ENCODE measurements around the gene FYN. TPM values are rescaled to one million over a fixed set of nuclear protein-coding genes. Genes with fewer than 3 reads are reported as not detected.

The FYN gene
- total RNA-seq, 4 donors from 2014 or later = 16.3 to 288 (median 52.2) TPM

- no peak overlapping the region for H3K27ac ChIP-seq
- 88 to 93% methylated on average over 7 of the region's 7 CpGs for WGBS, 2 donors (ENCODE audit: low coverage in 1 of 2)
- in situ Hi-C loops (cut with MboI; ENCODE audit: low pct_ligation_motif_present in 1 of 4, low pct_unique_long_range_greater_than_20kb in 1 of 4, low sequenced_read_pairs in 3 of 4) = no loop called here
Observed at GRCh38 chr6:111680015-111680712, 193.1 kb downstream of the FYN start.

GRCh38 chr6:111679126-111679858 is 194.0 kb downstream of the FYN start:
- no peak overlapping the region for H3K4me3 ChIP-seq
- in situ Hi-C loops (cut with MboI; ENCODE audit: low pct_ligation_motif_present in 1 of 4, low pct_unique_long_range_greater_than_20kb in 1 of 4, low sequenced_read_pairs in 3 of 4) (no loop called here), intact Hi-C loops (cut with DNase I; ENCODE audit: low total_unique reads) (no loop called here)
- H3K27me3 ChIP-seq = no peaks in the 10 kb centered on the region
- peaks cover 0 to 53% (median 27%) of the 10 kb centered on the region in 4 donors for H3K4me1 ChIP-seq
- 80 to 82% methylated on average over 3 to 5 of the region's 5 CpGs for WGBS, 2 donors (ENCODE audit: low coverage in 1 of 2)
- H3K9me3 ChIP-seq = no peaks in the 10 kb centered on the region
- DNase-seq = no peak
- H3K36me3 ChIP-seq = no peaks in the 10 kb centered on the region
- TF ChIP-seq POLR2AphosphoS5 (IDR thresholded peaks at IDR 0.05) (no peak), EP300 (IDR thresholded peaks at IDR 0.05; ENCODE audit: low read depth) (no peak), CTCF (IDR thresholded peaks at IDR 0.05) (no peak), POLR2A (IDR thresholded peaks at IDR 0.05) (no peak)
- H3K27ac ChIP-seq = no peak overlapping the region

More at GRCh38 chr6:111680015-111680712, 193.1 kb downstream of the FYN start:
- intact Hi-C loops (cut with DNase I; ENCODE audit: low total_unique reads) = no loop called here
- no peaks in the 10 kb centered on the region for H3K27me3 ChIP-seq
- no peak for DNase-seq
- no peak for TF ChIP-seq POLR2AphosphoS5 (IDR thresholded peaks at IDR 0.05)
- TF ChIP-seq CTCF (IDR thresholded peaks at IDR 0.05) = no peak
- TF ChIP-seq POLR2A (IDR thresholded peaks at IDR 0.05) = no peak
- no peak for TF ChIP-seq EP300 (IDR thresholded peaks at IDR 0.05; ENCODE audit: low read depth)
- H3K9me3 ChIP-seq = no peaks in the 10 kb centered on the region
- H3K4me1 ChIP-seq = peaks cover 0 to 58% (median 29%) of the 10 kb centered on the region in 4 donors
- no peak overlapping the region for H3K4me3 ChIP-seq
- no peaks in the 10 kb centered on the region for H3K36me3 ChIP-seq

GRCh38 chr6:111677249-111677990 is 195.8 kb downstream of the FYN start:
- Histone ChIP-seq H3K27me3 (no peaks in the 10 kb centered on the region), H3K27ac (peak overlapping the region; percentile 7 to 56 (median 32)), H3K4me3 (no peak overlapping the region), H3K36me3 (no peaks in the 10 kb centered on the region), H3K9me3 (no peaks in the 10 kb centered on the region), H3K4me1 (peaks cover 0 to 45% (median 26%) of the 10 kb centered on the region in 4 donors)
- 37 to 52% methylated on average over 2 to 3 of the region's 3 CpGs for WGBS, 2 donors (ENCODE audit: low coverage in 1 of 2)
- in situ Hi-C loops (cut with MboI; ENCODE audit: low pct_ligation_motif_present in 1 of 4, low pct_unique_long_range_greater_than_20kb in 1 of 4, low sequenced_read_pairs in 3 of 4) = no loop called here
- no peak for DNase-seq
- intact Hi-C loops (cut with DNase I; ENCODE audit: low total_unique reads) = no loop called here
- no peak for TF ChIP-seq POLR2A (IDR thresholded peaks at IDR 0.05)

- no peak for TF ChIP-seq CTCF (IDR thresholded peaks at IDR 0.05)
- no peak for TF ChIP-seq POLR2AphosphoS5 (IDR thresholded peaks at IDR 0.05)
- no peak for TF ChIP-seq POLR2A (IDR thresholded peaks at IDR 0.05)
- TF ChIP-seq EP300 (IDR thresholded peaks at IDR 0.05; ENCODE audit: low read depth) = no peak
- DNase-seq = no peak
- H3K27me3 ChIP-seq = no peaks in the 10 kb centered on the region
- peaks cover 0 to 39% (median 22%) of the 10 kb centered on the region in 4 donors for H3K4me1 ChIP-seq
- H3K27ac ChIP-seq = peak overlapping the region in 1 of 4 donors; percentile 56
- no peaks in the 10 kb centered on the region for H3K36me3 ChIP-seq
- no peak overlapping the region for H3K4me3 ChIP-seq
- intact Hi-C loops (cut with DNase I; ENCODE audit: low total_unique reads) (no loop called here), in situ Hi-C loops (cut with MboI; ENCODE audit: low pct_ligation_motif_present in 1 of 4, low pct_unique_long_range_greater_than_20kb in 1 of 4, low sequenced_read_pairs in 3 of 4) (no loop called here)
- 53 to 73% methylated on average over 1 to 2 of the region's 2 CpGs for WGBS, 2 donors (ENCODE audit: low coverage in 1 of 2)
- H3K9me3 ChIP-seq = no peaks in the 10 kb centered on the region
Observed at GRCh38 chr6:111676383-111676782, 196.9 kb downstream of the FYN start.

All from transverse colon (tissue), 4 donors.